ENCODE measurements around the gene WNT10A. TPM values are rescaled to one million over a fixed set of nuclear protein-coding genes. Genes with fewer than 3 reads are reported as not detected.

WNT10A gene
- total and polyA plus RNA-seq, 10 donors: 1.5 to 7.9 (median 2.3) TPM

DNA sequence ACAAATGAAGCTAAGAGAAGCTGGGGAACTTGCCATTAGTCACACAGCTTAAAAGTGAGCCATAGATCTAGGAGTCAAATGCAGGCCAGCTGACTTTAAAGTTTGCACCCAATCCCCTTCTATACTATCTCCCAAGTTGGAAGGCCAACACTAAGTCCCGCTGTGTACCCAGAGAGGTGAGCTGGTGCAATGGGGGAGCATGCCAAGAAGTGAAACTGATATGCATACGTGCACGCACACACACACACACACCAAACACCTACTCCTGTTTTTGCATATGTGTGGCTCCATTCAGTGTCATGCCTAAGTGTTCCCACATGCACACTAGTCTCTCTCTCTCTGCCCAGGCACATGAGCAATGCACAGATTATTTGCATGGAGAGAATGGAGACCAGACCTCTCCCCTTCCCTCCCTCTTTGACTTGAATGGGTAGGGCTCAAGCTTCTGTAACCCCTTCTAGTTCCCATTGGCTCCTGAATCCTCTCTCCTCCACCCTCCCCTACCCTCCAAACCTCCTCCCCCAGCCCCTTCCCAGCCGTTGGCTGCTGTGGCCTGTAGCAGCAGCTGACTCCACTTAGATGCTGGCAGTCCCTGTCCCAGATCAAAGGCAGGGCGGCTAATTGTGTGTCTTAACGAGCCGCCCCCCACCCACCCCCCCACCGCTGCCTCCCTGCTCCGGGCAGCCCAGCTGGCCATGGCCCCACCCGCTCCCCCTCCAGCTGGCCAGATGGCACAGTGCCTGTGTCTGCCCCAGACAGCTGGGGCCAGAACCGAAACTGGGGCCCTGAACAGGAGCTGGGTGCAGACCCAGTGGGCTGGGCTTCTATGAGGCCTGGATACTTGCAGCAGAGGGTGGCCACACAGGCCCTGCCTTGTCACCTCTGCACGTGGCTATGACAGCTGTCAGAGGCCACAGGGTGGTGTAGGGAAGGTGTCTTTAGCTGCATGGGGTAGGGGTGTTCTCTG, 5.6 kb downstream of the WNT10A start:
- Histone ChIP-seq H3K4me3 (no peak overlapping the region), H3K4me1 (peaks cover 6 to 62% (median 46%) of the 10 kb centered on the region in 6 donors), H3K9me3 (no peaks in the 10 kb centered on the region), H3K27me3 (replicated peaks in 1 of 7) (peaks cover 0 to 41% (median 6%) of the 10 kb centered on the region in 7 donors), H3K36me3 (no peaks in the 10 kb centered on the region), H3K27ac (peak overlapping the region in 4 of 8 donors; percentile 23 to 71 (median 42))
- TF ChIP-seq POLR2AphosphoS5 (IDR thresholded peaks at IDR 0.05) (peak in 2 of 3 donors; percentile 58 to 69), POLR2A (IDR thresholded peaks at IDR 0.05) (no peak)
- TF ChIP-seq, protein P1, sequence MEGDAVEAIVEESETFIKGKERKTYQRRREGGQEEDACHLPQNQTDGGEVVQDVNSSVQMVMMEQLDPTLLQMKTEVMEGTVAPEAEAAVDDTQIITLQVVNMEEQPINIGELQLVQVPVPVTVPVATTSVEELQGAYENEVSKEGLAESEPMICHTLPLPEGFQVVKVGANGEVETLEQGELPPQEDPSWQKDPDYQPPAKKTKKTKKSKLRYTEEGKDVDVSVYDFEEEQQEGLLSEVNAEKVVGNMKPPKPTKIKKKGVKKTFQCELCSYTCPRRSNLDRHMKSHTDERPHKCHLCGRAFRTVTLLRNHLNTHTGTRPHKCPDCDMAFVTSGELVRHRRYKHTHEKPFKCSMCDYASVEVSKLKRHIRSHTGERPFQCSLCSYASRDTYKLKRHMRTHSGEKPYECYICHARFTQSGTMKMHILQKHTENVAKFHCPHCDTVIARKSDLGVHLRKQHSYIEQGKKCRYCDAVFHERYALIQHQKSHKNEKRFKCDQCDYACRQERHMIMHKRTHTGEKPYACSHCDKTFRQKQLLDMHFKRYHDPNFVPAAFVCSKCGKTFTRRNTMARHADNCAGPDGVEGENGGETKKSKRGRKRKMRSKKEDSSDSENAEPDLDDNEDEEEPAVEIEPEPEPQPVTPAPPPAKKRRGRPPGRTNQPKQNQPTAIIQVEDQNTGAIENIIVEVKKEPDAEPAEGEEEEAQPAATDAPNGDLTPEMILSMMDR (IDR thresholded peaks at IDR 0.05 in 8 of 11, conservative IDR thresholded peaks at IDR 0.05 in 3 of 11): no peak
- peak; percentile 81 for DNase-seq
- intact Hi-C loops (cut with DNase I; ENCODE audit: low total_unique reads): no loop called here
- 51 to 60% (median 59%) methylated on average over 7 to 12 of the region's 12 CpGs for WGBS, 5 donors

DNA sequence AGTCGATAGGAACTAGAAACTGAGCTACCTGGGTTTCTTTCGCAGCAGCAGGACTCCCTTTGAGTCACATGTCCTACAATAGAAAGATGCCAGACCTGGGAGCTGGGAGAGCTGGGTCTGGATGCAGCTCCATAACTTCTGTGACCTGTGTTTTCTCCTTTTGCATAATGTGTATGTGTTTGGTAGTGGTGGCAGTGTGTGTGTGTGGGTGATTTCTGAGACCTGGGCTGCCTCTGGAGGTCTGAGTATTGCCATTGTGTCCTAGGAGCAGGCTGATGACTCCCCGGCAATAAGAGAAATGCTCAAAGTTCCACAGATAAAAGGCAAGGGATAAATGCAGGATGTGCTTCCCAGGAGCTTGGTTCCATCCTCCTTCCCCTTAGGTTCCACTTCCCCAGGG, 6.4 kb downstream of the WNT10A start:
- peak; percentile 20 for DNase-seq

DNA sequence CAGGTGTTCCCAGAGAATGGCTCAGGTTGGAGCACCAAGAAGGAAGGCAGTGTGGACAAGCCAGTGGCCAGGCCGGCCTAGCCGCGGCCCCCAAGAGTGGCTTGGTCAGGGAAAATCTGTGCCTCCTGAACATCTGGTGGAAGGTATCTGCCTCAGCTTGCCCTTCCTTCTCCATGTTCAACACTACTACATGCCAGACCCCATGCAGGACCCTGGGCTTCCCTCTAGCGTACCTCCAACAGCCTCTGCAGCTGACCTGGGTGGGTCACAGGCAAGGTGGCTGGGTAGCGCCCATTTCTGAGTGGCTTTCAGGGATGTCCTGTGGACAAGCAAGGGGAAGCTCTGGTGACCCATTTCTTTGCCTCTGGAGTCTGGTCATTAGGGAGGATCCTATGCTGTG, 7.7 kb downstream of the WNT10A start:
- TF ChIP-seq POLR2AphosphoS5 (IDR thresholded peaks at IDR 0.05) (no peak), POLR2A (IDR thresholded peaks at IDR 0.05) (no peak)
- TF ChIP-seq, protein P1 (IDR thresholded peaks at IDR 0.05 in 8 of 11, conservative IDR thresholded peaks at IDR 0.05 in 3 of 11): no peak
- DNase-seq: peak; percentile 62
- H3K27me3 ChIP-seq (replicated peaks in 1 of 7): peaks cover 0 to 39% (median 6%) of the 10 kb centered on the region in 7 donors
- H3K4me1 ChIP-seq: peaks cover 9 to 62% (median 39%) of the 10 kb centered on the region in 6 donors
- no peaks in the 10 kb centered on the region for H3K36me3 ChIP-seq
- intact Hi-C loops (cut with DNase I; ENCODE audit: low total_unique reads): no loop called here
- H3K27ac ChIP-seq: peak overlapping the region in 1 of 8 donors; percentile 71
- no peaks in the 10 kb centered on the region for H3K9me3 ChIP-seq
- WGBS, 5 donors: 77 to 97% (median 90%) methylated on average over 5 of the region's 5 CpGs
- H3K4me3 ChIP-seq: no peak overlapping the region

More for the DNA sequence above, 6.4 kb downstream of the WNT10A start:
- peaks cover 6 to 62% (median 40%) of the 10 kb centered on the region in 6 donors for H3K4me1 ChIP-seq
- no peaks in the 10 kb centered on the region for H3K36me3 ChIP-seq
- no peaks in the 10 kb centered on the region for H3K9me3 ChIP-seq
- 72 to 98% (median 87%) methylated on average over 3 of the region's 3 CpGs for WGBS, 5 donors
- TF ChIP-seq, protein P1 (IDR thresholded peaks at IDR 0.05 in 8 of 11, conservative IDR thresholded peaks at IDR 0.05 in 3 of 11): no peak
- TF ChIP-seq POLR2A (IDR thresholded peaks at IDR 0.05) (no peak), POLR2AphosphoS5 (IDR thresholded peaks at IDR 0.05) (no peak)
- peak overlapping the region in 4 of 8 donors; percentile 23 to 71 (median 42) for H3K27ac ChIP-seq
- no peak overlapping the region for H3K4me3 ChIP-seq
- H3K27me3 ChIP-seq (replicated peaks in 1 of 7): peaks cover 0 to 40% (median 6%) of the 10 kb centered on the region in 7 donors
- intact Hi-C loops (cut with DNase I; ENCODE audit: low total_unique reads): no loop called here

DNA sequence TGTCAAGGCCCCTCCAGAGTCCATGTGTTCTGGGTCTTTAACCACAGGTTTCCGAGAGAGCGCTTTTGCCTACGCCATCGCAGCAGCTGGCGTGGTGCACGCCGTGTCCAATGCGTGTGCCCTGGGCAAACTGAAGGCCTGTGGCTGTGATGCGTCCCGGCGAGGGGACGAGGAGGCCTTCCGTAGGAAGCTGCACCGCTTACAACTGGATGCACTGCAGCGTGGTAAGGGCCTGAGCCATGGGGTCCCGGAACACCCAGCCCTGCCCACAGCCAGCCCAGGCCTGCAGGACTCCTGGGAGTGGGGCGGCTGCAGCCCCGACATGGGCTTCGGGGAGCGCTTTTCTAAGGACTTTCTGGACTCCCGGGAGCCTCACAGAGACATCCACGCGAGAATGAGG, 9.3 kb downstream of the WNT10A start:
- no peaks in the 10 kb centered on the region for H3K9me3 ChIP-seq
- H3K36me3 ChIP-seq: no peaks in the 10 kb centered on the region
- H3K27me3 ChIP-seq (replicated peaks in 1 of 7): peaks cover 0 to 39% (median 4%) of the 10 kb centered on the region in 7 donors
- peak; percentile 70 for DNase-seq
- 76 to 89% (median 88%) methylated on average over 11 to 23 of the region's 23 CpGs for WGBS, 5 donors
- peaks cover 14 to 63% (median 43%) of the 10 kb centered on the region in 6 donors for H3K4me1 ChIP-seq
- H3K27ac ChIP-seq: no peak overlapping the region
- no peak overlapping the region for H3K4me3 ChIP-seq
- intact Hi-C loops (cut with DNase I; ENCODE audit: low total_unique reads): no loop called here
- TF ChIP-seq, protein P1 (IDR thresholded peaks at IDR 0.05 in 8 of 11, conservative IDR thresholded peaks at IDR 0.05 in 3 of 11): no peak
- no peak for TF ChIP-seq POLR2AphosphoS5 (IDR thresholded peaks at IDR 0.05)
- TF ChIP-seq POLR2A (IDR thresholded peaks at IDR 0.05): no peak
